GM18861 (cell line): Measurements from ENCODE around the gene EPHX1.
A peak's percentile ranks its signal among the peaks of the same experiment; 100 is the strongest.
"Not testable (repeated sequence)": the region's sequence is repeated elsewhere in the genome, so short reads cannot be mapped to it uniquely, and the experiment has no call there.

ENCODE experiments used
- ATAC-seq: cut with Tn5 transposase; IDR thresholded peaks from one replicate; pipeline ENCODE4 v1.9.1; 2021; ENCODE audit not compliant: unreplicated experiment

EPHX1 gene

DNA sequence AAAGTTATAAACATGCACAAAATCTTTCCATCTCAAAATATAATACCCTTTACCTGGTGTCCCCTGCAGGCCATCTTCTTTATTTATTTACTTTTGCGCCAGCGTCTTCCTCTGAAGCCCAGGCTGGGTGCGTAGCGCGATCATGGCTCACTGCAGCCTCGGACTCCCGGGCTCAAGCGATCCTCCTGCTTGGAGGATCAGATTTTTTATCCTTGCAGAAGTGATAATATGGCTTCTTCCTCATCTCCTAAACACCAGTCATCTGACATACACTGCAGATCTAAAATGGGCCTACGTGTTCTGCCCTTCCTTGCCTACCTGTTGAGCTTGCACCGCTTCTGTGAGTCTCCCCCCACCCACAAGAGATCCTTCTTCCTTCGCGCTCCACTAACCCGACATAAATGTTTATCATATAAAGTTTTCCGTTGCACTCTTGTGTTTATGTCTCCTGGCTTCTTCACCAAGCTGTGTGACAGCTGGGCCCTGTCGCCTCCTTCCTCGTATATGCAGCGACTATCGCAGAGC, 32.8 kb upstream of the EPHX1 start:
- no peak for ATAC-seq

DNA sequence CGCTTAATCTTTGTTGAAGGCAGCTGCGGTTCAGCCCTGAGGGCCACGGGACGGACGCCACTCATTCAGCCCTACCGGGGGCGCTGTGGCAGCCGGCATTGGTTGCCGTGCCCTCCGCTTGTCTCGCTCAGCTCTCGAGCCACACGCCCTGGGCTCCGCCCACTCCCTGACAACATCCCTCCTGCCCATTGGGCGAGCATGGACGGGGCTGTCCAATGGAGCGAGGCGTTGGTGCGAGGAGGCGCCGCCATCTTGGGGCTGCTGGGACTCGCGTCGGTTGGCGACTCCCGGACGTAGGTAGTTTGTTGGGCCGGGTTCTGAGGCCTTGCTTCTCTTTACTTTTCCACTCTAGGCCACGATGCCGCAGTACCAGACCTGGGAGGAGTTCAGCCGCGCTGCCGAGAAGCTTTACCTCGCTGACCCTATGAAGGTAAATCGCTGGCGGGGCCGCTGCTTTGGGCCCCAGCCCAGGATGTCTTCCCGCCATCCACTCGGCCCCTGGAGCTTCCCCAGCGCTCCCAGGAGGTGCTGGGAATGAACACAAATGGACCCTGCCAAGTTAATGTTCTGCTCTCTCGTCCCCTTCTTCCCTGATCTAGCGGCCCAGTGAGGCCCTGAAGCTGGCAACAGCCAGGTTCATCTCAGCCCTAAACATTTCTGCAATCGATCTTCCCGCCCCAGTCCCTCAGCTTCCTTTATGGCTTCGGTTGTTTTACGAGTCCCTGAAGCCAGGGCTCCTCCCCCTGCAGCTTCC, 32.2 kb upstream of the EPHX1 start, which contains the start of gene SRP9:
Gene SRP9, plus strand, starts transcription at position 244 of the 754 bp plus-strand sequence. Its CDS starts 115 bp downstream, at position 359.
- ATAC-seq, result peak; percentile 99

DNA sequence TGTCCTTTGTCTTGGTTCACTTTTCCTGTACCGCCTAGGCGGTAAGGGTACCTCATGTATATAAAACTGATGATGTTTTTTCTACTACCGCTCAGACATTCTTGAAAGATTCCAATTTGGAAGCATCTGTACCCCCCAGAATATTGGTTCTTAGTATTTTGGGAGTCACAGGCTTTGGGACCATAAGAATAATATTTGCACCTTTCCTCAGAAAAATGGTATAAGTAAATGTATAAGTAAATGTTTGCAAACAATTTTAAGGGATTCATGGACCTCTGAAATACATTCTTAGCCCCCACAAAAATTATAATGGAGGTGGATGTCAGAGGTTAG, 31.6 kb upstream of the EPHX1 start:
- no peak for ATAC-seq

DNA sequence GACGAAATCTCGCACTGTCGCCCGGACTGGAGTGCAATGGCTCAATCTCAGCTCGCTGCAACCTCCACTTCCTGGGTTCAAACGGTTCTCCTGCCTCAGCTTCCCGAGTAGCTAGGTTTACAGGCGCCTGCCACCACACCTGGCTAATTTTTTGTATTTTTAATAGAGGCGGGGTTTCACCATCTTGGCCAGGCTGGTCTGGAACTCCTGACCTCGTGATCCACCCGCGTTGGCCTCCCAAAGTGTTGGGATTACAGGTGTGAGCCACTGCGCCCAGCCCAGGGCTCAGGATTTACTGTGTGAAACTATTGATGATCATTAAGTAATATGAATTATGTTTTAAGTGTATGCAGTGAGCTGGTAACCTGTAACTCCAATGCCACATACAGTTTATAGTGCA, 30.8 kb upstream of the EPHX1 start:
- not testable (repeated sequence) for ATAC-seq

DNA sequence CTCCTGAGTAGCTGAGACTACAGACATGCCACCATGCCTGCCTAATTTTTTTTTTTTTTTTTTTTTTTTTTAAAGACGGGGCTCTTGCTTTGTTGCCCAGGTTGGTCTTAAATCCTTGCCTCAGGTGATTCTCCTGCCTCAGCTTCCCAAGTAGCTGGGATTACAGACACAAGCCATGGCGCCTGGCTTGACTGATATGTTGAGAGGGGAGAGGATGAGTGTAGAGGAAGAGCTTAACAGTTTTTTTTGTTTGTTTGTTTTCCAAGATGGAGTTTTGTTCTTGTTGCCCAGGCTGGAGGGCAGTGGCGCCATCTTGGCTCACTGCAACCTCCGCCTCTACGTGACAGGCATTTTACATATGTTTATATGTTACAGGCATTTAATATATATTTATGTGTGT, 29.8 kb upstream of the EPHX1 start:
- no peak for ATAC-seq

DNA sequence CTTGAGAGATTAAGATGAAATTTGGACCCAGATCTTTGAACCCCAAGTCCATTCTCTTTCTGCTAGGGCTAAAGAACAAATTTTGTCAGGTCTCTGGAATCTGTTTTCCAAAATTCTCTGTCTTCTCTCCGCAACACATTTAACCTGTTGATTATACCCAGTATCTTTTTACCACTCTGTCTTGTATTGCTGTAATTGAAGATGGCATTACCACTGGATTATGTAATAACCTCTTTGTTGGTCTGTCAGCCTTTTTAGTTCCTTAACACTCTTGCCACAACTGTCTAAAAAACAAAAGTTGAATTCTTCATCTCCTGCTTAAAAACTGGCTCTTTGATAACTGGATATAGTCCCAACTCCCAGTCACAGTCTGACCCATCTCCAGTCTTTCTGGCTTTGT, 29.3 kb upstream of the EPHX1 start:
- no peak for ATAC-seq

DNA sequence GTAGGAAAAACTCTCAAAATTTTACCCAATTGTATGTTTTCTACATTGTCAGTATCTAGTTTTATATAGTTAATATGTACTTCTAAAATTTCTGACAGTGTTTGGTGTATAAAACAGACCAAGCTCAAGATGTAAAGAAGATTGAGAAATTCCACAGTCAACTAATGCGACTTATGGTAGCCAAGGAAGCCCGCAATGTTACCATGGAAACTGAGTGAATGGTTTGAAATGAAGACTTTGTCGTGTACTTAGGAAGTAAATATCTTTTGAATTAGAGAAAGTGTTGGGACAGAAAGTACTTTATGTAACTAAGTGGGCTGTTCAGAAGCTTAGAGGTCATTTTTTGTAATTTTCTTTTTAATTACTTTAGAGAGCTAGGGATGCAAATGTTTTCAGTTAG, 20.8 kb upstream of the EPHX1 start:
- ATAC-seq, result not testable (repeated sequence)

DNA sequence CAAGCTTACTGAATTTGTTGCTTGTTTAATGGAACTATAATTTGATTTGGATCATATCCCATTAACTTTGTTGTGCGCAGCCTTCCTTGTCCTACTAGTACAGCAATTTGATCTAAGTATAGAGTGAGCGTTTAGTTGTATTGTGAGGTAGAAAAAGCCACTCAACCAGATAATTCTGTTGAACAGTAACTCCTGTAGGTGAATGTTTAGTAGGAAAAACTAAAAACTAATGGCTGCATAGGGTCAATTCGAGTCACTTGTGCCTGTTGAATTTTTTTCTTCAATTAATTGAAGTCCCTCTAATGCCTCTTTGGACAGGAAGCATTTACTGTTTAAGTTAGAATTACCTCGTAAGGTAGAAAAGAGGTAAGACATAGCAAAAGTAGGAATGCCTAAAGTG, 15.0 kb upstream of the EPHX1 start:
- no peak for ATAC-seq

DNA sequence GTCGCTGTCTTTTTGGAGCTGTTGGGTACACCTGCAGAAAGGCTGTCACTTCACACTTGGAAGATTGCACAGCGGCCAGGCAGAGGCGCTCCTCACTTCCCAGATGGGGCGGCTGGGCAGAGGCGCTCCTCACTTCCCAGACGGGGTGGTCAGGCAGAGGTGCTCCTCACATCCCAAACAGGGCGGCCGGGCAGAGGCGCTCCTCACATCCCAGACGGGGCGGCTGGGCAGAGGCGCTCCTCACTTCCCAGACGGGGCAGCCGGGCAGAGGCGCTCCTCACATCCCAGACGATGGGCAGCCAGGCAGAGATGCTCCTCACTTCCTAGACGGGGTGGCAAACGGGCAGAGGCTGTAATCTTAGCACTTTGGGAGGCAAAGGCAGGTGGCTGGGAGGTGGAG, 13.8 kb upstream of the EPHX1 start:
- ATAC-seq, result not testable (repeated sequence)

DNA sequence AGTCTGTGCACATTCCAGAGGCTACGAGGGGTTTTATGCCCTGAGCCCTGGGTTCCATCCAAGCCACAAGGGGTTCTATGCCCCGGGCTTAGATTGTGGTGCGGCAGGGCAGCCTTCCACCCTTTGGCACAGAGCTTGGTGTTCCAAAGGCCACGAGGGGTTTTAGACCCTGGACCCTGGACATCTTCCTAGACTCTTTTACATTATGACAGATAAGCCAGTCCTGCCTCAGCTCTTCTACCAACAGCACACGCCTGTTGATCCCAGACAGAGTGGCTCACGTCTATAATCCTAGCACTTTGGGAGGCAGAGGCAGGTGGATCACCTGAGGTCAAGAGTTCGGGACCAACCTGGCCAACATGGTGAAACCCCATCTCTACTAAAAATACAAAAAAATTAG, 8.8 kb upstream of the EPHX1 start:
- not testable (repeated sequence) for ATAC-seq

DNA sequence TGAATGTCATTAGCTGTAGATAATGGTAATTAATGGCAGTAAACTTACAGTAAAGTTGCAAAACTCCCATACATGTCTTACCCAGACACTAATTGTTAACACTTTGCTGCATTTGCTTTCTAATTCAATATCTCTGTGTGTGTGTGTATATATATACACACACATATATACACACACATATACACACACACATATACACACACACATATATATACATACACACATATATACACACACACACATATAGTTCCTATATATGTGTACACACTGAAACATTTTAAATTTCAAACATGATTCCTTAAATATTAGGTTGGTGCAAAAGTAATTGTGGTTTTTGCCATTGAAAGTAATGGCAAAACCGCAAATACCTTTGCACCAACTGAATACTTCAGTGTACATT, 3.7 kb upstream of the EPHX1 start:
- ATAC-seq, result no peak

DNA sequence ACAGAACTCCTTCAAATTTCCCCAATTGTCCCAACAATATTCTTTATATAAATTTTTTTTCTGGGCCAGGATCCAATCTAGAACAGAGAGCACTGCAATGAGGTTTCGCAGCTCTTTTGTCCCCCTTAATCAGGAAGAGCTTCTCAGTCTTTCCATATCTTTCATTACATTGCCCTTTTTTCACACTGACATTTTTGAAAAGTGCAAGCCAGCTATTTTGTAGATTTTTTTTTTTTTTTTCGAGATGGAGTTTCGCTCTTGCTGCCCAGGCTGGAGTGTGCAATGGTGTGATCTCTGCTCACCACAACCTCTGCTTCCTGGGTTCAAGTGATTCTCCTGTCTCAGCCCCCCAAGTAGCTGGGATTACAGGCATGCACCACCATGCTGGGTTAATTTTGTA, 3.2 kb upstream of the EPHX1 start:
- not testable (repeated sequence) for ATAC-seq

DNA sequence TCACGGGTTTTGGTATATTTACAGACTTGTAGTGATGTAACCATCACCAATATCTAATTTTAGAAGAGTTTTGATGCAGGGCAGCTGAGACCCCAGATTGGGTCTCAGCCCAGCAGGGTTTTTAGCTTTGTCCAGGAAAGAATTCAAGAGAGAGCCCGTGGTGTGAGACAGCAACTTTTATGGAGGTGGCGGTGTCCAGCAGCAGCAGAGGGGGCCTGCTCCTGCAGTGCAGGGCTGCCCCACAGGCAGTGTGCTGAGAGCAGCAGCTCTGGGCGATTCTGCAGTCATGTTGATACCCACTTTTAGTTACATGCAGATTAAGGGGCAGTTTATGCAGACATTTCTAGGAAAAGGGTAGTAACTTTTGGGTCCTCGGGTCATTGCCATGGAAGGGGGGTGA, 1.8 kb upstream of the EPHX1 start:
- no peak for ATAC-seq

DNA sequence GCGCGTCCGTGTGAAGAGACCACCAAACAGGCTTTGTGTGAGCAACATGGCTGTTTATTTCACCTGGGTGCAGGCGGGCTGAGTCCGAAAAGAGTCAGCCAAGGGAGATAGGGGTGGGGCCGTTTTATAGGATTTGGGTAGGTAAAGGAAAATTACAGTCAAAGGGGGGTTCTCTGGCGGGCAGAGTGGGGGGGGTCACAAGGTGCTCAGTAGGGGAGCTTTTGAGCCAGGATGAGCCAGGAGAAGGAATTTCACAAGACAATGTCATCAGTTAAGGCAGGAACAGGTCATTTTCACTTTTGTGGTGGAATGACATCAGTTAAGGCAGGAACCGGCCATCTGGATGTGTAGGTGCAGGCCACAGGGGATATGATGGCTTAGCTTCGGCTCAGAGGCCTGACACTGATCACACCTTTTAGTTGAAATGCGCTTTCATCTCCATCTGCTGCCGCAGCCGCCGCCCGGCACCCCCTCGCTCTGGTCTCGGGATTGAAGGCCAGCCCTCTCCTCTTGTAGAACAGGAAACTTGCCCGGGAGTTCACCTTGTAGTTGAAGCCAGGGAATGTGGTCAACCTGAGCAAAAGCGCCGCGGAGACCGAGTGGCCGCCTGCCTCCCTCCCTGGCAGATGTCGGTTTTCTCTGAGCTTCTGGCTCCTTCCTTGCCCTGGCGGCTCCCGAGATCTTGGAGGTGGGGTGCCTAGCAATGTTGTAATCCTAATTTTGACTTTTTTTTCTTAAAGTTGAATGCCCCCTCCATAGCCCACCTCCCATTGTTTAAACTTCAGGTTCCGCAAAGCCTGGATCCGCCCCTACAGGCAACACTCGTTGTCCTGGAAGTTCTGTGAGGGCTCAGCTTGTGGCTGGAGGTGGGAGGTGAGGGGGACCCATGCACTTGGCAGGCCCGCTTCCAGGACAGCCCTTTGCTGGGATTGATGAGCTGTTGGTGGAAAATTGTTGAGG, 935 bp downstream of the EPHX1 start:
- not testable (repeated sequence) for ATAC-seq

DNA sequence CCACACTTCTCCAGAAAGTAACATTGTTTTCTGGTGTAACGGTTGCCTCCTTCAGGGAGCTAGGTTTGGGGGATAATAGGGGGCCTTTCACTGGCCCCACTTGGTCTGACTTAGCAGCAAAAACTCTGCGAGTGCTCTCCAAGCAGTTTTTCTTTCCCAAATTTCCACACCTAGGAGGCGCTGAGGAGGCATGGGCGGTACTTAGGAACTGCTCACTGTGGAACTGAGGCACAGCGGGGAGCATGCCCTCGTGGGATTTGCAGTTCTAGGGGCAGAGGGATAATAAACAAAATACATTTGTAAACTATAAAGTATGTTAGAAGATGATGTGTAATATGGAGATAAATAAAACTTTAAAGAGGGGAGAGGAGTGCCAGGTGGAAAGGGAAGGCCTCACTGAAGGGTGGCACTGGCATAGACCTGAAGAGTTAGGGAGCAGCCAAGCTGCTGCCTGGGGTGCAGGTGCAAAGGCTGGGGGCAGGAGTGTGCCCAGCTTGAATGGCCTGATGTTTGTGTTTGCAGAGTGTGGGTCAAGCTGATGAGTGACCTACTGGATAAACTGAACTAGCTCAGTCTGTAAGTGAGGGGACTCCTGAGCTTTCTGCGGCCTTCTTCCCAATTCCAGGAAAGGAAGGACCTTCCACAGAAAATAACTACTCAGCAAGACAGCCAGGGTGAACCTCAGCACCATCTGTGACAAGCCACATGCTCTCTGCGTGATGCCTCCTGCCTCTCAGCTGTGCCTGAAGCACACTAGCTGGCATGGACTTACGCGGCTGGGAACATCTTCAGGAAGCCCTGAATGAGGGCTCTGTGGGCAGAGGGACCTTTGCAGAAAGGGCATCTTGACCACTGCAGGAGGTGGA, 1.9 kb downstream of the EPHX1 start:
- ATAC-seq, result no peak

DNA sequence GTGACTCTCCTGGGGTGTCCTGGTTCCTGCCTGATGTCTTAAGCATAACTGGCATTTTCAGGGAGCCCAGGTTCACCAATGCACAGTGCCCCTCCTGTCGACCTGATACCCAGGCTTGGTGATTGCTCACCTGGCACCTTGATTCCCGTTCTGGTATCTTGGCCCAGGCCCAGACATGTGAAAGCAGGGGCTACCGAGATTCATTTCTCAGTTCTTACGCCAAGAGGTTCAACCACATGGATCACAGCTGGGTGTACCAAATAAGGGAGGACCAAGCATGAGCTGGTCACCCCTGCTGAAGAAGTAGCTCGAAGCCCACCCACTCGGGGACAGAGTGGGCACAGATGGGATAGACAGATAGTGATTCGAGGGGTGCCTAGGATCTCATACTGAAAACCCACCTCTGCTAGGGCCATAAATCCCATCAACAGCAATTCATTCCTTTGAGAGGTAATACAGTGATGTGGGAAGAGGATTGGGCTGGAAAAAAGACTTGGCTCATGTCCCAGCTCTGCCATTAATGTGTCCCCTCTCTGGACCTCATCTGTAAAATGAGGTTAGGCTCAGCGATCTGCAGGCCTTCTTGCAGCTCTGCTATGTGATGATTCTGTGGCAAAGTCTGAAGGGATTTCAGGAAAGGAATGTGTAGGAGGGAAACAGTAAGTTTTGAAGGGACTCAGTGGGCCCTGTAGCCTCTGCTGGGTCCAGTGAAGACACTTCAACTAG, 2.7 kb downstream of the EPHX1 start:
- no peak for ATAC-seq

DNA sequence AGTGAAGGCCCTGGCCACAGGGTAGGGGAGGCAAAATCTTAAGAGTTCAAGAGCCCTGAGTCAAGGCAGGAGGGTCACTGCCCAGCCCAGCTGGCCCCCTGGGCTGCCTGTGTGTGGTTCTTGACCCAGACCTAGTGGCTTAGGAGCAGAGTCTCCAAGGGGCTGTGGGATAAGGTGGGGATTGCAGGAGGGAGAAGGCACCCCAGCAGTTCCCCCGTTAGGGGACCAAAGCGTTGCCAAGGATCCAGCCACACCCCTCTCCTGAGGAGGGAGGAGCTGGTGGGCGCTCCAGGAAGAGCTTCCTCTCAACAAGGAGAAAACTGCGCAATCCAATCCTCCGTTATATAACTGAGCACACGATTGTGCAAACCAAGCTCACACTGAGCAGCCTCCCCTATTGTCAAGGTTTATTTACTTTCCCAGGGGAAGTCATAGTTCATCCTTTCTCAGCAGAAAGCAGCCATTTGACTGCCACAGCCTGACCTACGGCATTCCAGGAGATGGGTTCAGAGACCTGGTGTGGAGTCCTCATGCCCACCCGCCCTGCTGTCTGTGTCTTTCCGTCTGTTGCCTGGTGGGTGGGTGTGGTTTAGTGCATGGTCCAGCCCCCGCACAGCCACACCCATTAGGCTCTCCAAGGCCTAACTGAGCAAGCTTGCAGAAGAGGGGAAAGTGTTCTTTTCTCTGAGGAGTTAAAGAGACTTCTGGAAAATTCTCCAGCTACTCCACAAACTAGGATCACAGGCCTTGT, 3.5 kb downstream of the EPHX1 start:
- ATAC-seq, result no peak

DNA sequence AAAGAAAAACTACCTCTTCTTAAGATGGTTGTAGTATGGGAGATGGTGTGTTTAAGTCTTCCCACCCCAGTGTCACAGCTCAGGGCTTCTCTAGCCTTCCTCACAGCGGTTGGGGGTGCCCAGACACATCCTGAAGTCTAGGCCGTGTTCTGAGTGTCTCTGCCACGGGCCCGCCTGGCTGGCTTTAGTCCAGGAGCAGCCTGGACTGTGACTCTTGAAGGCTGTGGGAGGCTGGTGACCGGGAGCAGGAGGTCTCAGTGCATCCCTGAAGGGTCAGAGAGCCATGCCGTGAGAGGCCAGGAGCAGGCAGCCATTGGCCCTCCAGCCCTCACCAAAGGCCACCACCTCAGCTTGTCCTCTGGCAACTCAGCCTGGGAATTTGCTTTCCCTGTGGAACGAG, 4.5 kb downstream of the EPHX1 start:
- ATAC-seq, result no peak

DNA sequence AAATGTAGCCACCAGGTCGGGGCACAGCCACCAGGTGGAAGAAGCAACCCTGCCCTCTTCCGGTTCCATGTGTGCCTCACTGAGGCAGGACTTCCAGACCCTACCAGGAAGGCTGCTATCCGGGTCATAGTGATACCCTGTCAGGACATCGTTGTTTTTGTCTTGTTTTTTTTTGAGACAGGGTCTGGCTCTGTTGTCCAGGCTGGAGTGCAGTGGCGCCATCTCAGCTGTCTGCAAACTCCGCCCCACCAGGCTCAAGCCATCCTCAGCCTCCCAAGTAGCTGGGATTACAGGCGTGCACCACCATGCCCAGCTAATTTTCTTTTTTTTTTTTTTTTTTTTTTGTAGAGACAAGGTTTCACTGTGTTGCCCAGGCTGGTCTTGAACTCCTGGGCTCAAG, 5.2 kb downstream of the EPHX1 start:
- ATAC-seq, result not testable (repeated sequence)
